Breast epithelium (tissue), 3 donors: ENCODE measurements around the gene FIS1.

Source experiments
- POLR2A ChIP-seq: fragments of 450-650 bp; IDR thresholded peaks from one replicate; pipeline ENCODE4 v1.6.1; 2016; ENCODE audit warnings: antibody characterized with exemption, mild to moderate bottlenecking, moderate library complexity
- POLR2AphosphoS5 ChIP-seq, 3 donors: sonication (generic); formaldehyde crosslinking; IDR thresholded peaks; one replicate each; pipeline ENCODE4 v1.6.1; 2017; ENCODE audit warnings: antibody characterized with exemption in 3 of 3

- TF ChIP-seq POLR2AphosphoS5 (IDR thresholded peaks at IDR 0.05) (no peak), POLR2A (no peak)
These were observed 5.5 kb downstream of the FIS1 start for GRCh38 chr7:101239191-101239950.
